ENCODE measurements around the gene CFAP20DC. TPM values are rescaled to one million over a fixed set of nuclear protein-coding genes. Genes with fewer than 3 reads are reported as not detected.

CFAP20DC gene
- total RNA-seq, result 7.3 and 10.0 TPM in 2 replicates

DNA sequence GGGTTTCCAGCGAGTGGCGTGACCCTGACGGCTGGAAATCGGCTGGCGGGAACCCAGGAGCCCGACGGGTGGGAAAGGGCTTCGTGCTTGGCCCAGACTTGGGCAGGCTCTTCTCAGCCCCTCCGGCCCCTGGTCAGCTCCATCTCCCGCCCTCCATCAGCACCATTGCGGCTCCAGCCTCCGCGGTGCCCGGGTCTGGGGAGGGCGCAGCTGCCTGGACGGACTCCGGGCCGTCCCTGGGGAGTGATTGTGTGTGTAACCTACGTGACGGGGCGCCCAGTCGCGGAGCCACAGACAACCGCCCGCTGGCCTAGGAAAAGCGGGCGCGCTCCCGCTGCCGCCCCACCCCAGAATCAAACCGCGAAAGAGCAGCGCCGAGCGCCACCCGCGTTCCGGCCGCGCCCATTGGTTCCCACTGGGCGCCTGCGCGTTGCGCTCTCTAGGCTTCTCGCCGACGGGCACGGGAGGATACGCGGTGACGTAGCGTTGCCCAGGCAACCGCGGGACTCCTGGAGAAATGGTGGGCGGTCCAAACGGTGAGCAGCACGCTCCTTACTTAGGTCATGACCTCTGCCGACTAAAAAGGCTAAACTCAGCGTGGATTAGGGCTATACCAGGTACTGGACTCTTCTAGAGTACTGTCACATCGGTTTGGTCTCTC is at the start of gene CFAP20DC:
Gene CFAP20DC, minus strand, starts transcription at position 355 of the 661 bp plus-strand sequence. CDS start 394 bp downstream, outside the sequence.

Data from hair follicular keratinocyte (primary cell).